Stimulated activated CD8-positive, alpha-beta memory T cell treated with anti-CD3 and anti-CD28 coated beads, Interleukin-4, amount 100 ng/mL, for 24 hours (primary cell): ENCODE measurements around the gene SEPTIN6.

ENCODE experiments used
- DNase-seq: peaks from one replicate; pipeline ENCODE4 v3.0.0-alpha.2; 2020; ENCODE audit warnings: low read depth

The SEPTIN6 gene

GRCh38 chrX:119648421-119648775, 44.6 kb downstream of the SEPTIN6 start:
- DNase-seq, result no peak

GRCh38 chrX:119647552-119648420, 45.2 kb downstream of the SEPTIN6 start:
- DNase-seq, result peak; percentile 48

DNA sequence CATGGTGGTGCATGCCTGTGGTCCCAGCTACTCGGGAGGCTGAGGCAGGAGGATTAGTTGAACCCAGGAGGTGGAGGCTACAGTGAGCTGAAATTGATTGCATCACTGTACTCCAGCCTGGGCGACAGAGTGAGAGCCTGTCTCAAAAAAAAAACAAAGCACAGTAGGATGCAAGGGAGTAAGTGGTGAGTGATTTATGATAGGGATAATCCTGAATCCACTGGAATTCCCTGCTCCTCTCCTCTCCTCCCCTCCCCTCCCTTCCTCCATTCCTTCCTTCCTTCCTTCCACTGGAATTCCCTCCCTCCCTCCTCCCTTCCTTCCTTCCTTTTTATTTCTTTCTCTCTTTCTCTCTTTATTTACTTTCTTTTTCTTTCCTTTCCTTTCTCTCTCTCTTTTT, 45.9 kb downstream of the SEPTIN6 start:
- DNase-seq, result no peak

GRCh38 chrX:119646515-119646914, 46.5 kb downstream of the SEPTIN6 start:
- no peak for DNase-seq

- no peak for DNase-seq
Observed at GRCh38 chrX:119643696-119644095, 49.3 kb downstream of the SEPTIN6 start.
